ENCODE results near the gene NSF. TPM values are rescaled to one million over a fixed set of nuclear protein-coding genes. Genes with fewer than 3 reads are reported as not detected.
"Not testable (repeated sequence)": the region's sequence is repeated elsewhere in the genome, so short reads cannot be mapped to it uniquely, and the experiment has no call there.

NSF gene
- total RNA-seq, 1 donor from 2014 or later, result 21.4 TPM

GRCh38 chr17:46663123-46663522, 72.7 kb downstream of the NSF start:
- H3K27ac ChIP-seq (ENCODE audit: low read depth, low read length); H3K4me1 ChIP-seq (ENCODE audit: control insufficient read depth in 3 of 3, insufficient read depth in 3 of 3, low read length in 3 of 3); H3K36me3 ChIP-seq (ENCODE audit: control insufficient read depth in 3 of 3, insufficient read depth in 3 of 3, low read length in 3 of 3); H3K9ac ChIP-seq (ENCODE audit: low read depth in 1 of 3, low read length in 3 of 3); H3K27me3 ChIP-seq (ENCODE audit: control insufficient read depth in 3 of 3, insufficient read depth in 3 of 3, low read length in 3 of 3); H3K9me3 ChIP-seq (ENCODE audit: control insufficient read depth in 3 of 3, low read length in 3 of 3); H3K4me3 ChIP-seq (ENCODE audit: low read length in 3 of 3): not testable (repeated sequence)

DNA sequence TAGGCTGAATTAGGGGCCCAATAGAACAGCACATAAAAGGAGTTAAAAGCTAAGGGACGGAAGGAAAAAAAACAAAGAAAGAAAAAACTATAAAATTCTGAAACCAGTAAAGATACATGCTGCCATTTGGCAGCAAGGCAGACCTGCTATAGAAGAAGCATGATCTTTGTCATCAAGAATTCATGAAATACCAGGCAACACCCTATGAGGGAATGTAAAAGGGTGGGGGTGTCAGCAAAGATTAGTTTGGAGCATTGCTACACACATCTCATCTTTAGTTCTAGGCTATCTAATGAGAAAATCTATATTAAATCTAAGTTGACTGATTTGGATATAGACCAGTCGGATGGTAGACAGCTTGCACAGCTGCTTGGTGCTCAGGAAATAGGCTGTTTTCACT, 73.1 kb downstream of the NSF start:
- H3K9ac ChIP-seq (ENCODE audit: low read depth in 1 of 3, low read length in 3 of 3); H3K4me3 ChIP-seq (ENCODE audit: low read length in 3 of 3); H3K4me1 ChIP-seq (ENCODE audit: control insufficient read depth in 3 of 3, insufficient read depth in 3 of 3, low read length in 3 of 3); H3K36me3 ChIP-seq (ENCODE audit: control insufficient read depth in 3 of 3, insufficient read depth in 3 of 3, low read length in 3 of 3); H3K27ac ChIP-seq (ENCODE audit: low read depth, low read length); H3K27me3 ChIP-seq (ENCODE audit: control insufficient read depth in 3 of 3, insufficient read depth in 3 of 3, low read length in 3 of 3); H3K9me3 ChIP-seq (ENCODE audit: control insufficient read depth in 3 of 3, low read length in 3 of 3): not testable (repeated sequence)

GRCh38 chr17:46665969-46666368, 75.5 kb downstream of the NSF start:
- H3K27ac ChIP-seq (ENCODE audit: low read depth, low read length); H3K36me3 ChIP-seq (ENCODE audit: control insufficient read depth in 3 of 3, insufficient read depth in 3 of 3, low read length in 3 of 3); H3K9me3 ChIP-seq (ENCODE audit: control insufficient read depth in 3 of 3, low read length in 3 of 3); H3K9ac ChIP-seq (ENCODE audit: low read depth in 1 of 3, low read length in 3 of 3); H3K4me3 ChIP-seq (ENCODE audit: low read length in 3 of 3); H3K4me1 ChIP-seq (ENCODE audit: control insufficient read depth in 3 of 3, insufficient read depth in 3 of 3, low read length in 3 of 3); H3K27me3 ChIP-seq (ENCODE audit: control insufficient read depth in 3 of 3, insufficient read depth in 3 of 3, low read length in 3 of 3): not testable (repeated sequence)

- not testable (repeated sequence) for H3K4me1 ChIP-seq (ENCODE audit: control insufficient read depth in 3 of 3, insufficient read depth in 3 of 3, low read length in 3 of 3); H3K27me3 ChIP-seq (ENCODE audit: control insufficient read depth in 3 of 3, insufficient read depth in 3 of 3, low read length in 3 of 3); H3K36me3 ChIP-seq (ENCODE audit: control insufficient read depth in 3 of 3, insufficient read depth in 3 of 3, low read length in 3 of 3)
Measured at GRCh38 chr17:46670789-46671188, 80.3 kb downstream of the NSF start.

GRCh38 chr17:46672777-46673176, 82.3 kb downstream of the NSF start:
- H3K27ac ChIP-seq (ENCODE audit: low read depth, low read length); H3K4me1 ChIP-seq (ENCODE audit: control insufficient read depth in 3 of 3, insufficient read depth in 3 of 3, low read length in 3 of 3); H3K27me3 ChIP-seq (ENCODE audit: control insufficient read depth in 3 of 3, insufficient read depth in 3 of 3, low read length in 3 of 3); H3K4me3 ChIP-seq (ENCODE audit: low read length in 3 of 3); H3K9me3 ChIP-seq (ENCODE audit: control insufficient read depth in 3 of 3, low read length in 3 of 3); H3K9ac ChIP-seq (ENCODE audit: low read depth in 1 of 3, low read length in 3 of 3); H3K36me3 ChIP-seq (ENCODE audit: control insufficient read depth in 3 of 3, insufficient read depth in 3 of 3, low read length in 3 of 3): not testable (repeated sequence)

More at GRCh38 chr17:46670789-46671188, 80.3 kb downstream of the NSF start:
- H3K4me3 ChIP-seq (ENCODE audit: low read length in 3 of 3); H3K9ac ChIP-seq (ENCODE audit: low read depth in 1 of 3, low read length in 3 of 3); H3K9me3 ChIP-seq (ENCODE audit: control insufficient read depth in 3 of 3, low read length in 3 of 3); H3K27ac ChIP-seq (ENCODE audit: low read depth, low read length): not testable (repeated sequence)

DNA sequence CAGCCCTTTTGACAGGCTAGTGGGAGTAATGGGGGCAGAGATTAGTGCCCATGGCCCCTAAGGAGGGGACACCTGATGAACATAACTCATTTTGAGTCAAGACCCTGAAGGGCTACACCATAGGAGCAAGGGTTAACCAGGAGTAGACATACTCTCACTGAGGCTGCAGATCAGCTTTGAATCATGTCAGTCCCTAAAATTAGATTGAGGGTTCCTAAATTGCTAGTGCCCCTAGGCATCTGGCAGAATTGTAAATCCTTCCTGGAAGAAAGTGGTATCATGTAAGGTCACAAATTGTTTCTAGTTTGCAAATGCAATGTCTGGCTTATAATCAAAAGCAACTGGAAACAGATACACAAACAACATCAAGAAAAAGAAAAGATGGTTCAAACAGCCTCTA, 87.3 kb downstream of the NSF start:
- not testable (repeated sequence) for H3K9me3 ChIP-seq (ENCODE audit: control insufficient read depth in 3 of 3, low read length in 3 of 3); H3K9ac ChIP-seq (ENCODE audit: low read depth in 1 of 3, low read length in 3 of 3); H3K27ac ChIP-seq (ENCODE audit: low read depth, low read length); H3K36me3 ChIP-seq (ENCODE audit: control insufficient read depth in 3 of 3, insufficient read depth in 3 of 3, low read length in 3 of 3); H3K4me3 ChIP-seq (ENCODE audit: low read length in 3 of 3); H3K27me3 ChIP-seq (ENCODE audit: control insufficient read depth in 3 of 3, insufficient read depth in 3 of 3, low read length in 3 of 3); H3K4me1 ChIP-seq (ENCODE audit: control insufficient read depth in 3 of 3, insufficient read depth in 3 of 3, low read length in 3 of 3)

GRCh38 chr17:46683653-46684052, 93.2 kb downstream of the NSF start:
- H3K27me3 ChIP-seq (ENCODE audit: control insufficient read depth in 3 of 3, insufficient read depth in 3 of 3, low read length in 3 of 3); H3K4me3 ChIP-seq (ENCODE audit: low read length in 3 of 3); H3K27ac ChIP-seq (ENCODE audit: low read depth, low read length); H3K9ac ChIP-seq (ENCODE audit: low read depth in 1 of 3, low read length in 3 of 3); H3K4me1 ChIP-seq (ENCODE audit: control insufficient read depth in 3 of 3, insufficient read depth in 3 of 3, low read length in 3 of 3); H3K36me3 ChIP-seq (ENCODE audit: control insufficient read depth in 3 of 3, insufficient read depth in 3 of 3, low read length in 3 of 3); H3K9me3 ChIP-seq (ENCODE audit: control insufficient read depth in 3 of 3, low read length in 3 of 3): not testable (repeated sequence)

DNA sequence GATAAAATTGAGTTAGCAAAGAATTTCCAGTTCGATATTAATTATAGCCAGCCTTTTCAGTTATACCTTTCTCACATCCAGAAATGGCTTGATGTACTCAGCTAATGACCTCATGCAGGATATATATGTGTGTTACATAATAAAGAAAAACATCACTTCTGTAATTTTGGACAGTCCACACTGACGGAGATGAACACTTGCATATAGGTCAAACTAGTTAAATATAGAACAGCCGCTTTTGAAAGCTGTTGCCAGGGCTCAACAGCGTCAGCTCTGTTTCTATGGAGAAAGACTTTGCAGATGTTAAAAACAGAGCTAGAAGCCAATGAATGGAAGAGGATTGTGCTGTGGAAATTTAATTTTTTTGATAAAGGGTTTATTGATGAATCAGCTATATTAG, 94.8 kb downstream of the NSF start:
- not testable (repeated sequence) for H3K27me3 ChIP-seq (ENCODE audit: control insufficient read depth in 3 of 3, insufficient read depth in 3 of 3, low read length in 3 of 3); H3K27ac ChIP-seq (ENCODE audit: low read depth, low read length); H3K4me3 ChIP-seq (ENCODE audit: low read length in 3 of 3); H3K9me3 ChIP-seq (ENCODE audit: control insufficient read depth in 3 of 3, low read length in 3 of 3); H3K36me3 ChIP-seq (ENCODE audit: control insufficient read depth in 3 of 3, insufficient read depth in 3 of 3, low read length in 3 of 3); H3K9ac ChIP-seq (ENCODE audit: low read depth in 1 of 3, low read length in 3 of 3); H3K4me1 ChIP-seq (ENCODE audit: control insufficient read depth in 3 of 3, insufficient read depth in 3 of 3, low read length in 3 of 3)

GRCh38 chr17:46692196-46692595, 101.7 kb downstream of the NSF start:
- H3K27me3 ChIP-seq (ENCODE audit: control insufficient read depth in 3 of 3, insufficient read depth in 3 of 3, low read length in 3 of 3); H3K4me1 ChIP-seq (ENCODE audit: control insufficient read depth in 3 of 3, insufficient read depth in 3 of 3, low read length in 3 of 3); H3K9ac ChIP-seq (ENCODE audit: low read depth in 1 of 3, low read length in 3 of 3); H3K9me3 ChIP-seq (ENCODE audit: control insufficient read depth in 3 of 3, low read length in 3 of 3); H3K36me3 ChIP-seq (ENCODE audit: control insufficient read depth in 3 of 3, insufficient read depth in 3 of 3, low read length in 3 of 3); H3K4me3 ChIP-seq (ENCODE audit: low read length in 3 of 3); H3K27ac ChIP-seq (ENCODE audit: low read depth, low read length): not testable (repeated sequence)

GRCh38 chr17:46693283-46693682, 102.8 kb downstream of the NSF start:
- H3K4me1 ChIP-seq (ENCODE audit: control insufficient read depth in 3 of 3, insufficient read depth in 3 of 3, low read length in 3 of 3); H3K27ac ChIP-seq (ENCODE audit: low read depth, low read length); H3K9ac ChIP-seq (ENCODE audit: low read depth in 1 of 3, low read length in 3 of 3); H3K9me3 ChIP-seq (ENCODE audit: control insufficient read depth in 3 of 3, low read length in 3 of 3); H3K36me3 ChIP-seq (ENCODE audit: control insufficient read depth in 3 of 3, insufficient read depth in 3 of 3, low read length in 3 of 3); H3K27me3 ChIP-seq (ENCODE audit: control insufficient read depth in 3 of 3, insufficient read depth in 3 of 3, low read length in 3 of 3); H3K4me3 ChIP-seq (ENCODE audit: low read length in 3 of 3): not testable (repeated sequence)

DNA sequence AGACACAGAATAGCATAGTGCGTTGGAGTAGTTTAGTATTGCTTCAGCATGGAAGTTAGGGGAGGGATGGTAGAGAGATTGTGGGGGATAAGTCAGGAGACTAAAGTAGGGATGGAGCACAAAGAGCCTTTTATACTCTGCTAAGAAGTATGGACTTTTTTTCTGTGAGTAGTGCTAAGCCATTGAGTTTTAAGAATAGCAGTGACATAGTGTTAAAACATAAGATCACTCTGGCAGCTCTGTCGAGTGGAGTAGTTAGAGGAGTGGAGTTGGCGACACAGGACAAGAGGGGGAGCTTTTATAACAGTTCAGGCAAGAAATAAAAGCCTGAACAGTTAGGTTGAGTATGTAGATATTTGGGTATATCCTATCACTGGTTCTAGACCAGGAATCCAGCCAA, 106.1 kb downstream of the NSF start:
- H3K4me3 ChIP-seq (ENCODE audit: low read length in 3 of 3); H3K4me1 ChIP-seq (ENCODE audit: control insufficient read depth in 3 of 3, insufficient read depth in 3 of 3, low read length in 3 of 3); H3K27ac ChIP-seq (ENCODE audit: low read depth, low read length); H3K27me3 ChIP-seq (ENCODE audit: control insufficient read depth in 3 of 3, insufficient read depth in 3 of 3, low read length in 3 of 3); H3K9me3 ChIP-seq (ENCODE audit: control insufficient read depth in 3 of 3, low read length in 3 of 3); H3K36me3 ChIP-seq (ENCODE audit: control insufficient read depth in 3 of 3, insufficient read depth in 3 of 3, low read length in 3 of 3); H3K9ac ChIP-seq (ENCODE audit: low read depth in 1 of 3, low read length in 3 of 3): not testable (repeated sequence)

All from skeletal muscle tissue (tissue), 4 donors.